ENCODE data around the gene GRID1.

GRID1 gene

GRCh38 chr10:86123304-86123703, 243.3 kb downstream of the GRID1 start:
- no peak overlapping the region for H3K9ac ChIP-seq (ENCODE audit: insufficient read length, low read depth)
- no peak overlapping the region for H3K4me3 ChIP-seq (ENCODE audit: insufficient read length, low read depth)
- peaks cover 4% of the 10 kb centered on the region for H3K4me1 ChIP-seq (ENCODE audit: insufficient read depth, insufficient read length)
- no peak for DNase-seq (ENCODE audit: low read depth, low spot score)
- TF ChIP-seq YY1 (IDR thresholded peaks at IDR 0.05; ENCODE audit: insufficient read depth, insufficient read length) (no peak), SUZ12 (IDR thresholded peaks at IDR 0.05; ENCODE audit: extremely low read depth, insufficient read depth, insufficient read length) (no peak), ZNF274 (IDR thresholded peaks at IDR 0.05; ENCODE audit: low read depth, low read length) (no peak)
- no peaks in the 10 kb centered on the region for H3K9me3 ChIP-seq (ENCODE audit: insufficient read depth, low read length)
- no peaks in the 10 kb centered on the region for H3K27me3 ChIP-seq (ENCODE audit: insufficient read depth, insufficient read length)
- H3K36me3 ChIP-seq (ENCODE audit: insufficient read depth, insufficient read length, low read length), result no peaks in the 10 kb centered on the region

- TF ChIP-seq ZNF274 (IDR thresholded peaks at IDR 0.05; ENCODE audit: low read depth, low read length) (no peak), YY1 (IDR thresholded peaks at IDR 0.05; ENCODE audit: insufficient read depth, insufficient read length) (no peak), SUZ12 (IDR thresholded peaks at IDR 0.05; ENCODE audit: extremely low read depth, insufficient read depth, insufficient read length) (no peak)
- no peak overlapping the region for H3K4me3 ChIP-seq (ENCODE audit: insufficient read length, low read depth)
- H3K9me3 ChIP-seq (ENCODE audit: insufficient read depth, low read length), result no peaks in the 10 kb centered on the region
- no peak overlapping the region for H3K9ac ChIP-seq (ENCODE audit: insufficient read length, low read depth)
- DNase-seq (ENCODE audit: low read depth, low spot score), result no peak
- no peaks in the 10 kb centered on the region for H3K36me3 ChIP-seq (ENCODE audit: insufficient read depth, insufficient read length, low read length)
- H3K27me3 ChIP-seq (ENCODE audit: insufficient read depth, insufficient read length), result no peaks in the 10 kb centered on the region
- peaks cover 4% of the 10 kb centered on the region for H3K4me1 ChIP-seq (ENCODE audit: insufficient read depth, insufficient read length)
Observed at GRCh38 chr10:86122646-86123045, 243.9 kb downstream of the GRID1 start.

GRCh38 chr10:86121200-86121599, 245.4 kb downstream of the GRID1 start:
- H3K9ac ChIP-seq (ENCODE audit: insufficient read length, low read depth), result no peak overlapping the region
- TF ChIP-seq YY1 (IDR thresholded peaks at IDR 0.05; ENCODE audit: insufficient read depth, insufficient read length) (no peak), ZNF274 (IDR thresholded peaks at IDR 0.05; ENCODE audit: low read depth, low read length) (no peak), SUZ12 (IDR thresholded peaks at IDR 0.05; ENCODE audit: extremely low read depth, insufficient read depth, insufficient read length) (no peak)
- H3K27me3 ChIP-seq (ENCODE audit: insufficient read depth, insufficient read length), result no peaks in the 10 kb centered on the region
- no peak overlapping the region for H3K4me3 ChIP-seq (ENCODE audit: insufficient read length, low read depth)
- no peak for DNase-seq (ENCODE audit: low read depth, low spot score)
- H3K9me3 ChIP-seq (ENCODE audit: insufficient read depth, low read length), result no peaks in the 10 kb centered on the region
- H3K36me3 ChIP-seq (ENCODE audit: insufficient read depth, insufficient read length, low read length), result no peaks in the 10 kb centered on the region
- H3K4me1 ChIP-seq (ENCODE audit: insufficient read depth, insufficient read length), result peaks cover 4% of the 10 kb centered on the region

- DNase-seq (ENCODE audit: low read depth, low spot score), result no peak
- Histone ChIP-seq H3K27me3 (ENCODE audit: insufficient read depth, insufficient read length) (no peaks in the 10 kb centered on the region), H3K9me3 (ENCODE audit: insufficient read depth, low read length) (no peaks in the 10 kb centered on the region), H3K4me1 (ENCODE audit: insufficient read depth, insufficient read length) (peaks cover 1% of the 10 kb centered on the region), H3K4me3 (ENCODE audit: insufficient read length, low read depth) (no peak overlapping the region), H3K9ac (ENCODE audit: insufficient read length, low read depth) (no peak overlapping the region), H3K36me3 (ENCODE audit: insufficient read depth, insufficient read length, low read length) (no peaks in the 10 kb centered on the region)
- TF ChIP-seq YY1 (IDR thresholded peaks at IDR 0.05; ENCODE audit: insufficient read depth, insufficient read length) (no peak), SUZ12 (IDR thresholded peaks at IDR 0.05; ENCODE audit: extremely low read depth, insufficient read depth, insufficient read length) (no peak), ZNF274 (IDR thresholded peaks at IDR 0.05; ENCODE audit: low read depth, low read length) (no peak)
Observed at GRCh38 chr10:86117051-86117450, 249.5 kb downstream of the GRID1 start.

- TF ChIP-seq YY1 (IDR thresholded peaks at IDR 0.05; ENCODE audit: insufficient read depth, insufficient read length) (no peak), ZNF274 (IDR thresholded peaks at IDR 0.05; ENCODE audit: low read depth, low read length) (no peak), SUZ12 (IDR thresholded peaks at IDR 0.05; ENCODE audit: extremely low read depth, insufficient read depth, insufficient read length) (no peak)
- Histone ChIP-seq H3K9ac (ENCODE audit: insufficient read length, low read depth) (no peak overlapping the region), H3K36me3 (ENCODE audit: insufficient read depth, insufficient read length, low read length) (no peaks in the 10 kb centered on the region), H3K9me3 (ENCODE audit: insufficient read depth, low read length) (no peaks in the 10 kb centered on the region), H3K4me3 (ENCODE audit: insufficient read length, low read depth) (no peak overlapping the region), H3K27me3 (ENCODE audit: insufficient read depth, insufficient read length) (no peaks in the 10 kb centered on the region), H3K4me1 (ENCODE audit: insufficient read depth, insufficient read length) (no peaks in the 10 kb centered on the region)
- no peak for DNase-seq (ENCODE audit: low read depth, low spot score)
Observed at GRCh38 chr10:86113983-86114382, 252.6 kb downstream of the GRID1 start.

GRCh38 chr10:86113501-86113900, 253.1 kb downstream of the GRID1 start:
- Histone ChIP-seq H3K9me3 (ENCODE audit: insufficient read depth, low read length) (no peaks in the 10 kb centered on the region), H3K9ac (ENCODE audit: insufficient read length, low read depth) (no peak overlapping the region), H3K27me3 (ENCODE audit: insufficient read depth, insufficient read length) (no peaks in the 10 kb centered on the region), H3K36me3 (ENCODE audit: insufficient read depth, insufficient read length, low read length) (no peaks in the 10 kb centered on the region), H3K4me1 (ENCODE audit: insufficient read depth, insufficient read length) (no peaks in the 10 kb centered on the region), H3K4me3 (ENCODE audit: insufficient read length, low read depth) (no peak overlapping the region)
- DNase-seq (ENCODE audit: low read depth, low spot score), result no peak
- no peak for TF ChIP-seq ZNF274 (IDR thresholded peaks at IDR 0.05; ENCODE audit: low read depth, low read length)
- TF ChIP-seq SUZ12 (IDR thresholded peaks at IDR 0.05; ENCODE audit: extremely low read depth, insufficient read depth, insufficient read length), result no peak
- no peak for TF ChIP-seq YY1 (IDR thresholded peaks at IDR 0.05; ENCODE audit: insufficient read depth, insufficient read length)

- no peaks in the 10 kb centered on the region for H3K9me3 ChIP-seq (ENCODE audit: insufficient read depth, low read length)
- H3K4me3 ChIP-seq (ENCODE audit: insufficient read length, low read depth), result no peak overlapping the region
- no peak for TF ChIP-seq SUZ12 (IDR thresholded peaks at IDR 0.05; ENCODE audit: extremely low read depth, insufficient read depth, insufficient read length)
- TF ChIP-seq YY1 (IDR thresholded peaks at IDR 0.05; ENCODE audit: insufficient read depth, insufficient read length), result no peak
- TF ChIP-seq ZNF274 (IDR thresholded peaks at IDR 0.05; ENCODE audit: low read depth, low read length), result no peak
- no peak overlapping the region for H3K9ac ChIP-seq (ENCODE audit: insufficient read length, low read depth)
- no peak for DNase-seq (ENCODE audit: low read depth, low spot score)
- no peaks in the 10 kb centered on the region for H3K4me1 ChIP-seq (ENCODE audit: insufficient read depth, insufficient read length)
- no peaks in the 10 kb centered on the region for H3K36me3 ChIP-seq (ENCODE audit: insufficient read depth, insufficient read length, low read length)
- no peaks in the 10 kb centered on the region for H3K27me3 ChIP-seq (ENCODE audit: insufficient read depth, insufficient read length)
Observed at GRCh38 chr10:86113044-86113443, 253.6 kb downstream of the GRID1 start.
